OCI-LY1 (cell line): ENCODE measurements around the gene POLE3.

ENCODE experiments used
- EZH2 ChIP-seq: fragments of 200-600 bp; sonication (generic), shearing (Covaris generic); IDR thresholded peaks from 2 replicates; pipeline ENCODE4 v1.8.0; 2017; ENCODE audit warnings: borderline replicate concordance, mixed run types, mild to moderate bottlenecking, antibody characterized with exemption, low read length, moderate library complexity, mixed read lengths
- TF ChIP-seq, protein P1 (sequence below): fragments of 200-600 bp; sonication (generic), shearing (Covaris generic); IDR thresholded peaks from 2 replicates; pipeline ENCODE4 v1.5.1; 2017; ENCODE audit warnings: mild to moderate bottlenecking, antibody characterized with exemption, low read length, moderate library complexity, mixed read lengths

GRCh38 chr9:113403646-113404045 lies 6.8 kb downstream of the POLE3 start:
- TF ChIP-seq, protein P1, sequence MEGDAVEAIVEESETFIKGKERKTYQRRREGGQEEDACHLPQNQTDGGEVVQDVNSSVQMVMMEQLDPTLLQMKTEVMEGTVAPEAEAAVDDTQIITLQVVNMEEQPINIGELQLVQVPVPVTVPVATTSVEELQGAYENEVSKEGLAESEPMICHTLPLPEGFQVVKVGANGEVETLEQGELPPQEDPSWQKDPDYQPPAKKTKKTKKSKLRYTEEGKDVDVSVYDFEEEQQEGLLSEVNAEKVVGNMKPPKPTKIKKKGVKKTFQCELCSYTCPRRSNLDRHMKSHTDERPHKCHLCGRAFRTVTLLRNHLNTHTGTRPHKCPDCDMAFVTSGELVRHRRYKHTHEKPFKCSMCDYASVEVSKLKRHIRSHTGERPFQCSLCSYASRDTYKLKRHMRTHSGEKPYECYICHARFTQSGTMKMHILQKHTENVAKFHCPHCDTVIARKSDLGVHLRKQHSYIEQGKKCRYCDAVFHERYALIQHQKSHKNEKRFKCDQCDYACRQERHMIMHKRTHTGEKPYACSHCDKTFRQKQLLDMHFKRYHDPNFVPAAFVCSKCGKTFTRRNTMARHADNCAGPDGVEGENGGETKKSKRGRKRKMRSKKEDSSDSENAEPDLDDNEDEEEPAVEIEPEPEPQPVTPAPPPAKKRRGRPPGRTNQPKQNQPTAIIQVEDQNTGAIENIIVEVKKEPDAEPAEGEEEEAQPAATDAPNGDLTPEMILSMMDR: no peak
- TF ChIP-seq EZH2: no peak
